GM18505 (cell line): ENCODE measurements around the gene UBR2.

Experiments used
- ATAC-seq: cut with Tn5 transposase; IDR thresholded peaks from one replicate; pipeline ENCODE4 v1.9.1; 2021; ENCODE audit not compliant: unreplicated experiment
- POLR2A ChIP-seq: IDR thresholded peaks from 4 replicates; pipeline ENCODE4 v1.6.1; 2011; ENCODE audit warnings: borderline replicate concordance; ENCODE audit not compliant: insufficient read depth, insufficient read length; ENCODE audit errors: extremely low read depth

The UBR2 gene

GRCh38 chr6:42616716-42617115 is 52.9 kb downstream of the UBR2 start:
- no peak for ATAC-seq
- TF ChIP-seq POLR2A, result no peak

GRCh38 chr6:42618105-42618504 is 54.3 kb downstream of the UBR2 start:
- ATAC-seq, result no peak
- TF ChIP-seq POLR2A, result no peak

GRCh38 chr6:42618686-42619085 is 54.9 kb downstream of the UBR2 start:
- ATAC-seq, result no peak
- no peak for TF ChIP-seq POLR2A

- TF ChIP-seq POLR2A, result no peak
- ATAC-seq, result no peak
These were observed 56.1 kb downstream of the UBR2 start for GRCh38 chr6:42619963-42620362.

GRCh38 chr6:42624601-42625000 is 60.8 kb downstream of the UBR2 start:
- no peak for ATAC-seq
- no peak for TF ChIP-seq POLR2A

GRCh38 chr6:42627044-42627443 is 63.2 kb downstream of the UBR2 start:
- ATAC-seq, result no peak
- TF ChIP-seq POLR2A, result no peak

GRCh38 chr6:42627674-42628073 is 63.8 kb downstream of the UBR2 start:
- no peak for ATAC-seq
- TF ChIP-seq POLR2A, result no peak

- TF ChIP-seq POLR2A, result no peak
- ATAC-seq, result no peak
These were observed 64.8 kb downstream of the UBR2 start for GRCh38 chr6:42628604-42629003.

GRCh38 chr6:42629845-42630244 is 66.0 kb downstream of the UBR2 start:
- no peak for ATAC-seq

GRCh38 chr6:42637681-42638080 is 73.9 kb downstream of the UBR2 start:
- no peak for TF ChIP-seq POLR2A
- no peak for ATAC-seq

More at GRCh38 chr6:42629845-42630244, 66.0 kb downstream of the UBR2 start:
- TF ChIP-seq POLR2A, result no peak

GRCh38 chr6:42642794-42643193 is 79.0 kb downstream of the UBR2 start:
- no peak for TF ChIP-seq POLR2A
- no peak for ATAC-seq

GRCh38 chr6:42644211-42644610 is 80.4 kb downstream of the UBR2 start:
- no peak for TF ChIP-seq POLR2A
- no peak for ATAC-seq

- no peak for ATAC-seq
- no peak for TF ChIP-seq POLR2A
These were observed 88.4 kb downstream of the UBR2 start for GRCh38 chr6:42652024-42652746.

GRCh38 chr6:42653851-42654250 is 90.0 kb downstream of the UBR2 start:
- TF ChIP-seq POLR2A, result no peak
- no peak for ATAC-seq

GRCh38 chr6:42659806-42660205 is 96.0 kb downstream of the UBR2 start:
- TF ChIP-seq POLR2A, result no peak
- ATAC-seq, result no peak
